GM23338 (cell line): ENCODE data around the gene MAD1L1.

Experiments used
- TF ChIP-seq, protein P1 (sequence below), 2 experiments: fragments of 200-600 bp in 1 of 2; sonication (generic) in 1 of 2; conservative IDR thresholded peaks; 2 replicates each; pipeline versions ENCODE4 v1.5.1 to v1.6.1; 2016 to 2017; ENCODE audit warnings: antibody characterized with exemption in 2 of 2, low read depth in 2 of 2, mild to moderate bottlenecking in 2 of 2, moderate library complexity in 1 of 2
- TF ChIP-seq, protein P2 (sequence below): IDR thresholded peaks from one replicate; pipeline ENCODE4 v1.6.1; 2018; ENCODE audit warnings: antibody characterized with exemption; ENCODE audit not compliant: unreplicated experiment

DNA sequence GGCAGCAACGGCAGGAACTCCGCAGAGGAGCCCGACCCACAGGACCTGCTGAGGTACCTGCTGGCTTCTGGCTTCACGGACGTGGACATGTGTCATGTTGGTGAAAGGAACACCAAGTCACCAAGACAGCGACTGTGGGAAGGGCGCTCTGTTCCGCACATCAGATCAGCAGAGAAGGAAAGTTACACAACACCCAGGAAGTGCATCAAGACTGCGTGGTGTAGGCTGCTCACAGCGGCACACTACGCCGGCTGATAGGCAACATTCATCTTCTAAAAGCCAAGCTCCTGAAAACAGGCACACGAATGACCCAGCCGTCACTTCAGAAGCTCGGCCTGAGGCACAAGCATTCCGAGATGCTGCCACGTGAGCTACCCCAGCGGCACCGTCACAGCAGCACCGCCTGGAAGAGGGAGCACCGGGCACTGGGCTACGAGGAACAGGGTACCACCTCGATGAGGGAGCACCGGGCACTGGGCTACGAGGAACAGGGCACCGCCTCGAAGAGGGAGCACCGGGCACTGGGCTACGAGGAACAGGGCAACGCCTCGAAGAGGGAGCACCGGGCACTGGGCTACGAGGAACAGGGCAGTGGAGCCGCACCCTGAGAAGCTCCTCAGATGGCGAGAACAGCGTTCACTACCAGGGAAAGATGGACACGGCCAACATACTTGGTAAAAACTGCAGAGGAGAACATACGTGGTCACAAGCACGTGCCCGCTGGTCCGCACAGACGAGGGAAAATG, 86.7 kb downstream of the MAD1L1 start:
- TF ChIP-seq, protein P1, sequence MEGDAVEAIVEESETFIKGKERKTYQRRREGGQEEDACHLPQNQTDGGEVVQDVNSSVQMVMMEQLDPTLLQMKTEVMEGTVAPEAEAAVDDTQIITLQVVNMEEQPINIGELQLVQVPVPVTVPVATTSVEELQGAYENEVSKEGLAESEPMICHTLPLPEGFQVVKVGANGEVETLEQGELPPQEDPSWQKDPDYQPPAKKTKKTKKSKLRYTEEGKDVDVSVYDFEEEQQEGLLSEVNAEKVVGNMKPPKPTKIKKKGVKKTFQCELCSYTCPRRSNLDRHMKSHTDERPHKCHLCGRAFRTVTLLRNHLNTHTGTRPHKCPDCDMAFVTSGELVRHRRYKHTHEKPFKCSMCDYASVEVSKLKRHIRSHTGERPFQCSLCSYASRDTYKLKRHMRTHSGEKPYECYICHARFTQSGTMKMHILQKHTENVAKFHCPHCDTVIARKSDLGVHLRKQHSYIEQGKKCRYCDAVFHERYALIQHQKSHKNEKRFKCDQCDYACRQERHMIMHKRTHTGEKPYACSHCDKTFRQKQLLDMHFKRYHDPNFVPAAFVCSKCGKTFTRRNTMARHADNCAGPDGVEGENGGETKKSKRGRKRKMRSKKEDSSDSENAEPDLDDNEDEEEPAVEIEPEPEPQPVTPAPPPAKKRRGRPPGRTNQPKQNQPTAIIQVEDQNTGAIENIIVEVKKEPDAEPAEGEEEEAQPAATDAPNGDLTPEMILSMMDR (conservative IDR thresholded peaks at IDR 0.05; ENCODE audit: low read depth in 2 of 2), result no peak
- TF ChIP-seq, protein P2, sequence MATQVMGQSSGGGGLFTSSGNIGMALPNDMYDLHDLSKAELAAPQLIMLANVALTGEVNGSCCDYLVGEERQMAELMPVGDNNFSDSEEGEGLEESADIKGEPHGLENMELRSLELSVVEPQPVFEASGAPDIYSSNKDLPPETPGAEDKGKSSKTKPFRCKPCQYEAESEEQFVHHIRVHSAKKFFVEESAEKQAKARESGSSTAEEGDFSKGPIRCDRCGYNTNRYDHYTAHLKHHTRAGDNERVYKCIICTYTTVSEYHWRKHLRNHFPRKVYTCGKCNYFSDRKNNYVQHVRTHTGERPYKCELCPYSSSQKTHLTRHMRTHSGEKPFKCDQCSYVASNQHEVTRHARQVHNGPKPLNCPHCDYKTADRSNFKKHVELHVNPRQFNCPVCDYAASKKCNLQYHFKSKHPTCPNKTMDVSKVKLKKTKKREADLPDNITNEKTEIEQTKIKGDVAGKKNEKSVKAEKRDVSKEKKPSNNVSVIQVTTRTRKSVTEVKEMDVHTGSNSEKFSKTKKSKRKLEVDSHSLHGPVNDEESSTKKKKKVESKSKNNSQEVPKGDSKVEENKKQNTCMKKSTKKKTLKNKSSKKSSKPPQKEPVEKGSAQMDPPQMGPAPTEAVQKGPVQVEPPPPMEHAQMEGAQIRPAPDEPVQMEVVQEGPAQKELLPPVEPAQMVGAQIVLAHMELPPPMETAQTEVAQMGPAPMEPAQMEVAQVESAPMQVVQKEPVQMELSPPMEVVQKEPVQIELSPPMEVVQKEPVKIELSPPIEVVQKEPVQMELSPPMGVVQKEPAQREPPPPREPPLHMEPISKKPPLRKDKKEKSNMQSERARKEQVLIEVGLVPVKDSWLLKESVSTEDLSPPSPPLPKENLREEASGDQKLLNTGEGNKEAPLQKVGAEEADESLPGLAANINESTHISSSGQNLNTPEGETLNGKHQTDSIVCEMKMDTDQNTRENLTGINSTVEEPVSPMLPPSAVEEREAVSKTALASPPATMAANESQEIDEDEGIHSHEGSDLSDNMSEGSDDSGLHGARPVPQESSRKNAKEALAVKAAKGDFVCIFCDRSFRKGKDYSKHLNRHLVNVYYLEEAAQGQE, result no peak
